Thyroid gland (tissue), 4 donors: ENCODE data around the gene ACP4.

ENCODE experiments used
- CTCF ChIP-seq, 6 experiments: fragments of 200-600 bp in 3 of 6; fragments of 450-650 bp in 3 of 6; sonication (generic) in 3 of 6; IDR thresholded peaks; one replicate each; pipeline ENCODE4 v1.5.1; 2016 to 2019; ENCODE audit warnings: antibody characterized with exemption in 6 of 6, mild to moderate bottlenecking in 2 of 6, inconsistent platforms in 1 of 6, moderate library complexity in 1 of 6
- POLR2A ChIP-seq, 2 donors: fragments of 450-650 bp; IDR thresholded peaks; one replicate each; pipeline ENCODE4 v1.6.1; 2017; ENCODE audit warnings: antibody characterized with exemption in 2 of 2, mild to moderate bottlenecking in 2 of 2, moderate library complexity in 1 of 2

DNA sequence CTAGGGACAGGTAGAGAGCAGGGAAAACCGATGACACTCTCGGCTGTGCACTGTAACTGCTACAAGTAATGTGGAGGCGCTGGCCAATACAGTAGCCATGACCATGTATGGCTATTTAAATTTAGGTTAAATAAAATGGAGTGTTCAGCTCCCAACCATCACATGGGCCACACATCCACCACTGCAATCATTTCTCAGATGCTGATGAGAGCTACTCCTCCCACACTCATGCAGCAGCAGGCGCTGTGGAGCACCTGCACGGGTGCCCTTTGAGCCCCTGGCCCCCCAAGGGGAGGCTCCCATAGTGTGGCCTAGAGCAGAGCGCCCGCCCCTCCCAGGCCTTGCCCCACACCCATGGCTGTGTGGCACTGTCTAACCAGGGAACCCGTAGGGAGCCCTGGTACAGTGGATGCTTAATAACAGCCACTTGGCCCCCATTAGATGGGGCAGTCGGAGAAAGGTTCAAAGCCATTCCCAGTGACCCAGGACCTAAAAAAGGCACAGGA is 6.0 kb downstream of the ACP4 start:
- TF ChIP-seq CTCF (IDR thresholded peaks at IDR 0.05), result no peak
- TF ChIP-seq POLR2A (IDR thresholded peaks at IDR 0.05), result no peak
